ENCODE data around the gene GRAMD2B. TPM values are rescaled to one million over a fixed set of nuclear protein-coding genes. Genes with fewer than 3 reads are reported as not detected.

Gene GRAMD2B
- total and polyA plus RNA-seq, 7 donors, result 1.3 to 8.0 (median 2.9) TPM

- H3K27me3 ChIP-seq (ENCODE audit: insufficient read depth in 3 of 3, low read length in 2 of 3), result no peaks in the 10 kb centered on the region
- no peak for TF ChIP-seq CTCF (IDR thresholded peaks at IDR 0.05)
- intact Hi-C loops (cut with DNase I), result no loop called here
- H3K9me3 ChIP-seq, result no peaks in the 10 kb centered on the region
- no peak for ATAC-seq
- H3K4me1 ChIP-seq, result no peaks in the 10 kb centered on the region
- H3K27ac ChIP-seq, result no peak overlapping the region
- DNase-seq, result no peak
- H3K4me3 ChIP-seq, result no peak overlapping the region
- peaks cover 3 to 27% of the 10 kb centered on the region in 2 donors for H3K36me3 ChIP-seq (ENCODE audit: insufficient read depth in 1 of 2, low read depth in 1 of 2)
- WGBS, 3 donors, result 82 to 85% (median 82%) methylated on average over 1 of the region's 1 CpG
These were observed 59.4 kb downstream of the GRAMD2B start for GRCh38 chr5:126482591-126482990.

- DNase-seq, result no peak
- Histone ChIP-seq H3K36me3 (ENCODE audit: insufficient read depth in 1 of 2, low read depth in 1 of 2) (peaks cover 3 to 32% of the 10 kb centered on the region in 2 donors), H3K9me3 (no peaks in the 10 kb centered on the region), H3K27ac (no peak overlapping the region), H3K4me3 (no peak overlapping the region), H3K27me3 (ENCODE audit: insufficient read depth in 3 of 3, low read length in 2 of 3) (no peaks in the 10 kb centered on the region), H3K4me1 (no peaks in the 10 kb centered on the region)
- no peak for ATAC-seq
- intact Hi-C loops (cut with DNase I), result no loop called here
- 15 to 29% (median 20%) methylated on average over 3 of the region's 3 CpGs for WGBS, 3 donors
- no peak for TF ChIP-seq CTCF (IDR thresholded peaks at IDR 0.05)
These were observed 59.9 kb downstream of the GRAMD2B start for GRCh38 chr5:126483156-126483555.

- no peaks in the 10 kb centered on the region for H3K27me3 ChIP-seq (ENCODE audit: insufficient read depth in 3 of 3, low read length in 2 of 3)
- no peak overlapping the region for H3K4me3 ChIP-seq
- DNase-seq (no peak), ATAC-seq (no peak)
- peaks cover 3 to 42% of the 10 kb centered on the region in 2 donors for H3K36me3 ChIP-seq (ENCODE audit: insufficient read depth in 1 of 2, low read depth in 1 of 2)
- H3K9me3 ChIP-seq, result no peaks in the 10 kb centered on the region
- intact Hi-C loops (cut with DNase I), result no loop called here
- 92 to 95% (median 92%) methylated on average over 2 of the region's 2 CpGs for WGBS, 3 donors
- H3K4me1 ChIP-seq, result no peaks in the 10 kb centered on the region
- no peak for TF ChIP-seq CTCF (IDR thresholded peaks at IDR 0.05)
- H3K27ac ChIP-seq, result no peak overlapping the region
These were observed 61.0 kb downstream of the GRAMD2B start for GRCh38 chr5:126484253-126484652.

GRCh38 chr5:126486332-126486731, 63.1 kb downstream of the GRAMD2B start:
- H3K9me3 ChIP-seq, result no peaks in the 10 kb centered on the region
- intact Hi-C loops (cut with DNase I), result no loop called here
- H3K36me3 ChIP-seq (ENCODE audit: insufficient read depth in 1 of 2, low read depth in 1 of 2), result peaks cover 3 to 42% of the 10 kb centered on the region in 2 donors
- H3K4me1 ChIP-seq, result no peaks in the 10 kb centered on the region
- H3K27me3 ChIP-seq (ENCODE audit: insufficient read depth in 3 of 3, low read length in 2 of 3), result no peaks in the 10 kb centered on the region
- H3K4me3 ChIP-seq, result no peak overlapping the region
- ATAC-seq, result no peak
- no peak overlapping the region for H3K27ac ChIP-seq
- no peak for TF ChIP-seq CTCF (IDR thresholded peaks at IDR 0.05)
- 72 to 88% (median 80%) methylated on average over 3 of the region's 3 CpGs for WGBS, 3 donors
- no peak for DNase-seq

GRCh38 chr5:126487596-126487995, 64.4 kb downstream of the GRAMD2B start:
- Histone ChIP-seq H3K36me3 (ENCODE audit: insufficient read depth in 1 of 2, low read depth in 1 of 2) (peaks cover 3 to 42% of the 10 kb centered on the region in 2 donors), H3K27me3 (ENCODE audit: insufficient read depth in 3 of 3, low read length in 2 of 3) (no peaks in the 10 kb centered on the region), H3K4me3 (no peak overlapping the region), H3K9me3 (no peaks in the 10 kb centered on the region), H3K27ac (no peak overlapping the region), H3K4me1 (no peaks in the 10 kb centered on the region)
- intact Hi-C loops (cut with DNase I), result no loop called here
- no peak for ATAC-seq
- no peak for TF ChIP-seq CTCF (IDR thresholded peaks at IDR 0.05)
- DNase-seq, result no peak

All from psoas muscle (tissue), 8 donors.